SH-SY5Y (cell line): ENCODE measurements around the gene CECR2.

ENCODE experiments used
- GATA2 ChIP-seq: IDR thresholded peaks from 2 replicates; pipeline ENCODE4 v1.6.1; 2011; ENCODE audit warnings: mild to moderate bottlenecking, low read depth, low read length
- GATA3 ChIP-seq: IDR thresholded peaks from 2 replicates; pipeline ENCODE4 v1.6.1; 2011; ENCODE audit warnings: low read depth, mild to moderate bottlenecking, low read length, moderate library complexity

The CECR2 gene

GRCh38 chr22:17563936-17564391 lies 194.7 kb downstream of the CECR2 start:
- TF ChIP-seq GATA2 = no peak
- TF ChIP-seq GATA3 = no peak

- TF ChIP-seq GATA2 = no peak
- TF ChIP-seq GATA3 = no peak
Measured at GRCh38 chr22:17566776-17567175, 197.5 kb downstream of the CECR2 start.

- TF ChIP-seq GATA2 = no peak
- no peak for TF ChIP-seq GATA3
Measured at GRCh38 chr22:17569971-17570511, 200.8 kb downstream of the CECR2 start.

- TF ChIP-seq GATA3 (no peak), GATA2 (no peak)
Measured at GRCh38 chr22:17570851-17571631, 201.8 kb downstream of the CECR2 start.

- TF ChIP-seq GATA3 = no peak
- no peak for TF ChIP-seq GATA2
Measured at GRCh38 chr22:17575151-17575550, 205.9 kb downstream of the CECR2 start.

- TF ChIP-seq GATA3 = no peak
- TF ChIP-seq GATA2 = no peak
Measured at GRCh38 chr22:17575681-17576080, 206.4 kb downstream of the CECR2 start.

- no peak for TF ChIP-seq GATA3
- TF ChIP-seq GATA2 = no peak
Measured at GRCh38 chr22:17576470-17576869, 207.2 kb downstream of the CECR2 start.

- TF ChIP-seq GATA2 = no peak
- TF ChIP-seq GATA3 = no peak
Measured at GRCh38 chr22:17578136-17578754, 209.0 kb downstream of the CECR2 start.

- no peak for TF ChIP-seq GATA3
- no peak for TF ChIP-seq GATA2
Measured at GRCh38 chr22:17579535-17579981, 210.3 kb downstream of the CECR2 start.

- TF ChIP-seq GATA2 (no peak), GATA3 (no peak)
Measured at GRCh38 chr22:17580441-17581031, 211.3 kb downstream of the CECR2 start.

GRCh38 chr22:17581056-17581455 lies 211.8 kb downstream of the CECR2 start:
- TF ChIP-seq GATA3 (no peak), GATA2 (no peak)

- no peak for TF ChIP-seq GATA2
- no peak for TF ChIP-seq GATA3
Measured at GRCh38 chr22:17581631-17582030, 212.4 kb downstream of the CECR2 start.

GRCh38 chr22:17583151-17583550 lies 213.9 kb downstream of the CECR2 start:
- TF ChIP-seq GATA2 = no peak
- TF ChIP-seq GATA3 = no peak

- TF ChIP-seq GATA2 = no peak
- TF ChIP-seq GATA3 = no peak
Measured at GRCh38 chr22:17586831-17587440, 217.7 kb downstream of the CECR2 start.
